ENCODE results near the gene USP49.

Gene USP49

DNA sequence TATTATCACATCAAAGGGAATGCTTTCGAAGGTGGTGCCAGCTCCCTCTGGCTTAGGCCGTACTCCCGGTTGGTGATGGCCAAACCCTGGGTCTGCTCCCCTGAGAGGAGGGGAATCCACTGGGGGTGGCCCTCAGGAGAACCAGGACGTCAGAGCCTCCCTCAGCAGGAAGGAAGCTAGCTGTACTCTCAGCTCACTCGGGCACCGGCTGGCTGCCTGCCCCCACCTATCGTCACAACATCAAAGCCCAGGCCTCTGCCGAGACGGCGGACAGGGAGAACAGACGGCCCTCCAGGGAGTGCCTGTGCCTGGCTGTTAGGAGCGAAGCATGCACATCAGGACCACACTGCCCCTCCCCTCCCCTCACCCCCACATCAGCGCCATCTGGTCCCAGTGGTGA, 138.8 kb downstream of the USP49 start:
- TF ChIP-seq POLR2A (IDR thresholded peaks at IDR 0.05; ENCODE audit: extremely low read depth, insufficient read length) = no peak
- TF ChIP-seq, protein P1, sequence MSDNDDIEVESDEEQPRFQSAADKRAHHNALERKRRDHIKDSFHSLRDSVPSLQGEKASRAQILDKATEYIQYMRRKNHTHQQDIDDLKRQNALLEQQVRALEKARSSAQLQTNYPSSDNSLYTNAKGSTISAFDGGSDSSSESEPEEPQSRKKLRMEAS (IDR thresholded peaks at IDR 0.05; ENCODE audit: low read depth, low read length) = no peak
- no peak for TF ChIP-seq MYC (IDR thresholded peaks at IDR 0.05; ENCODE audit: low read depth, low read length)
- TF ChIP-seq, protein P2, sequence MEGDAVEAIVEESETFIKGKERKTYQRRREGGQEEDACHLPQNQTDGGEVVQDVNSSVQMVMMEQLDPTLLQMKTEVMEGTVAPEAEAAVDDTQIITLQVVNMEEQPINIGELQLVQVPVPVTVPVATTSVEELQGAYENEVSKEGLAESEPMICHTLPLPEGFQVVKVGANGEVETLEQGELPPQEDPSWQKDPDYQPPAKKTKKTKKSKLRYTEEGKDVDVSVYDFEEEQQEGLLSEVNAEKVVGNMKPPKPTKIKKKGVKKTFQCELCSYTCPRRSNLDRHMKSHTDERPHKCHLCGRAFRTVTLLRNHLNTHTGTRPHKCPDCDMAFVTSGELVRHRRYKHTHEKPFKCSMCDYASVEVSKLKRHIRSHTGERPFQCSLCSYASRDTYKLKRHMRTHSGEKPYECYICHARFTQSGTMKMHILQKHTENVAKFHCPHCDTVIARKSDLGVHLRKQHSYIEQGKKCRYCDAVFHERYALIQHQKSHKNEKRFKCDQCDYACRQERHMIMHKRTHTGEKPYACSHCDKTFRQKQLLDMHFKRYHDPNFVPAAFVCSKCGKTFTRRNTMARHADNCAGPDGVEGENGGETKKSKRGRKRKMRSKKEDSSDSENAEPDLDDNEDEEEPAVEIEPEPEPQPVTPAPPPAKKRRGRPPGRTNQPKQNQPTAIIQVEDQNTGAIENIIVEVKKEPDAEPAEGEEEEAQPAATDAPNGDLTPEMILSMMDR (IDR thresholded peaks at IDR 0.05; ENCODE audit: low read depth, low read length) = no peak
- H3K4me3 ChIP-seq (ENCODE audit: low read depth, low read length) = no peak overlapping the region
- no peak for DNase-seq (ENCODE audit: low read depth)

DNA sequence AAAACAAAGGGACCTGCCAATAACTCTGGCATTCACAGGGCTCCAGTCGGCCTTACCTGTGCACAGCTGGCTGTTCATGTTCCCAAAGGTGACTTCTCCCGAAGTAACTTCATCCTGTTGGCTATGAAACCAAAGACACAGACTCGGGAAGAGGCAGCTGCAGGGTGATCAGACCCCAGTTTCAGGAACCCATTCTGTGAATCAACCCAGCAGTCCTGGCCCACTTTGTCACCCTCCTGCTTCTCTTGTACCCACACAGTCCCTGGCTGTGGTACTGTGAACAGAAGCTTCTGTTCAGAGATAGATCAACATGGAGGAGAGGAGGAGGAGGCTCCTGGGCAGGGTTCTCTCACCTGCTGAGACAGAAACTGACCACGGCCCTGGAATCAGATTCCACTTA, 139.3 kb downstream of the USP49 start:
- H3K4me3 ChIP-seq (ENCODE audit: low read depth, low read length) = no peak overlapping the region
- no peak for TF ChIP-seq MYC (IDR thresholded peaks at IDR 0.05; ENCODE audit: low read depth, low read length)
- TF ChIP-seq, protein P2 (IDR thresholded peaks at IDR 0.05; ENCODE audit: low read depth, low read length) = no peak
- TF ChIP-seq, protein P1 (IDR thresholded peaks at IDR 0.05; ENCODE audit: low read depth, low read length) = no peak
- no peak for TF ChIP-seq POLR2A (IDR thresholded peaks at IDR 0.05; ENCODE audit: extremely low read depth, insufficient read length)
- no peak for DNase-seq (ENCODE audit: low read depth)

DNA sequence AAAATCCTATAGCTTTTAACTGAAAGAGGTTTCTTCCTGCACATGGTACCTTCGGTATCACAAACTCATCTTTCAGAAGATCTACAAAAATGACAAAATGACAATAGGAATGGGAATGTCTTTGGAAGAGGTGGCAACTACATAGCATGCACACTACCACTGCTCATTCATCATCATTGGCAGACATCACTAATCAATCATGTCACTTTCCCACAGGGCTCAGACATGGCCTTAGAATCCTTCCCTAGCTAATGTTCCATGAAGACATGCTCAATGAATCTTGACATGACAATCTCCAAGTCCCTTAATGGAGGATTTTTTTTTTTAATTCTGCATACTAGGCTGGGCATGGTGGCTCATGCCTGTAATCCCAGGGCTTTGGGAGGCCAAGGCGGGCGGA, 144.8 kb downstream of the USP49 start:
- TF ChIP-seq, protein P1 (IDR thresholded peaks at IDR 0.05; ENCODE audit: low read depth, low read length) = no peak
- TF ChIP-seq MYC (IDR thresholded peaks at IDR 0.05; ENCODE audit: low read depth, low read length) = no peak
- no peak for TF ChIP-seq POLR2A (IDR thresholded peaks at IDR 0.05; ENCODE audit: extremely low read depth, insufficient read length)
- TF ChIP-seq, protein P2 (IDR thresholded peaks at IDR 0.05; ENCODE audit: low read depth, low read length) = no peak
- H3K4me3 ChIP-seq (ENCODE audit: low read depth, low read length) = no peak overlapping the region
- DNase-seq (ENCODE audit: low read depth) = no peak

DNA sequence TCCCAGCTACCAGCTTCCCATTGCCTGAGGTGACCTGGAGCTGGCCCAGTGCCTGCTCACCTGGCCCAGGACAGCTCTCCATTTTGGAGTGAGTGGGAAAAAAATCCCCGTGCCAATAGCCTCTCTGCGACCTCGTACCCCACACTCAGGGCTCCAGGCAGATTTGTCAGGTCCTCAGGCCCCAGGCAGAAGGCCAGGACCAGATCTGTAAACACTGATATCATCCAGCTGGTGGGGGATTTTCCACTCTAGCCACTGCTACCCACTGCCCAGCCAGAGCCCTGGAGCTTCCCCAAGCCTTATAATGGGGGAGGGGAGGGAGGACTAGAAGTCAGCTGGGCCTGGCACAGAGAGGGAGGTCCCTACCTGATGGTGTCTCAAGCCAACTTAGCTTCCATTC, 146.6 kb downstream of the USP49 start:
- no peak for DNase-seq (ENCODE audit: low read depth)
- H3K4me3 ChIP-seq (ENCODE audit: low read depth, low read length) = no peak overlapping the region
- TF ChIP-seq, protein P1 (IDR thresholded peaks at IDR 0.05; ENCODE audit: low read depth, low read length) = no peak
- TF ChIP-seq MYC (IDR thresholded peaks at IDR 0.05; ENCODE audit: low read depth, low read length) = no peak
- TF ChIP-seq POLR2A (IDR thresholded peaks at IDR 0.05; ENCODE audit: extremely low read depth, insufficient read length) = no peak
- TF ChIP-seq, protein P2 (IDR thresholded peaks at IDR 0.05; ENCODE audit: low read depth, low read length) = no peak

DNA sequence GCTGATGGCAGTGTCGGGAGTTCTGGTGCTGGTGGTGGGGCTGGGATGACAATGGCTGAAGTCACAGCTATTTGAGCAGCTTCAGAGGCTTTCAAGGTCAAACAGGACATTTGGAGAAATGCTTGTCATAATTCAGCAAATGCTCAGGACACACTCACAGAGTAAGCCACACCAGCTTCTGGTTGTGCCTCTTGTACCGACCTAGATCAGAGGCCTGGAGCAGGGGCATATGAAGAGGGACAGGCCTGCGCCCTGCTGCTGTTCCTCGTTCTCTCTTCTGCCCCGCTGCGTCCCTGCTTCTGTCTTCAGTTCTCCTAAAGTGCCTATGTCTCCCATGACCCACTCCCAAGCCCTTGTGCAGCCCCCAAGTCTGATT, 147.1 kb downstream of the USP49 start:
- no peak for DNase-seq (ENCODE audit: low read depth)
- TF ChIP-seq, protein P2 (IDR thresholded peaks at IDR 0.05; ENCODE audit: low read depth, low read length) = no peak
- no peak for TF ChIP-seq POLR2A (IDR thresholded peaks at IDR 0.05; ENCODE audit: extremely low read depth, insufficient read length)
- TF ChIP-seq MYC (IDR thresholded peaks at IDR 0.05; ENCODE audit: low read depth, low read length) = no peak
- TF ChIP-seq, protein P1 (IDR thresholded peaks at IDR 0.05; ENCODE audit: low read depth, low read length) = no peak
- H3K4me3 ChIP-seq (ENCODE audit: low read depth, low read length) = no peak overlapping the region
